H1 (cell line): Measurements from ENCODE around the gene IGSF11. TPM values are rescaled to one million over a fixed set of nuclear protein-coding genes. Genes with fewer than 3 reads are reported as not detected.

Experiments used
- CTCF ChIA-PET: fragments of 300-600 bp; sonication (Branson Sonifier 250); formaldehyde crosslinking; loops from one replicate; lab custom pipeline; 2021; ENCODE audit not compliant: partially characterized antibody; lab: Charles Lee
- POLR2A ChIA-PET: fragments of 300-600 bp; sonication (Branson Sonifier 250); formaldehyde crosslinking; loops from one replicate; lab custom pipeline; 2021; ENCODE audit warnings: inconsistent platforms; ENCODE audit not compliant: partially characterized antibody; lab: Charles Lee
- DNase-seq, 2 experiments: peaks; one replicate each; pipeline versions ENCODE4 v3.0.0 to v3.0.0-alpha.2; 2010 to 2022; ENCODE audit warnings: low spot score in 2 of 2, low read depth in 1 of 2, mixed read lengths in 1 of 2
- FAIRE-seq: peaks from 2 replicates; lab custom pipeline; 2011; peaks lifted over from hg19 to GRCh38; lab: Jason Lieb, UNC
- H2AFZ ChIP-seq: 2 replicates; pipeline ENCODE4 v1.8.1; 2012; ENCODE audit warnings: low read length, inconsistent platforms
- H2AK5ac ChIP-seq: 2 replicates; pipeline ENCODE4 v1.6.1; 2013; ENCODE audit warnings: low read depth, low read length
- H2BK120ac ChIP-seq: replicated peaks from 2 replicates; pipeline ENCODE3; 2013; ENCODE audit warnings: low read depth, low read length, inconsistent platforms
- H2BK12ac ChIP-seq: 2 replicates; pipeline ENCODE4 v1.6.1; 2013; ENCODE audit warnings: low read depth, low read length
- H2BK15ac ChIP-seq: 2 replicates; pipeline ENCODE4 v1.6.1; 2013; ENCODE audit warnings: low read length
- H2BK20ac ChIP-seq: 2 replicates; pipeline ENCODE4 v1.6.1; 2013; ENCODE audit warnings: low read length
- H2BK5ac ChIP-seq: 2 replicates; pipeline ENCODE4 v1.6.1; 2013; ENCODE audit warnings: low read depth, low read length
- H3K14ac ChIP-seq: 2 replicates; pipeline ENCODE4 v1.6.1; 2013; ENCODE audit warnings: inconsistent platforms; ENCODE audit not compliant: insufficient read length
- H3K18ac ChIP-seq: 2 replicates; pipeline ENCODE4 v1.6.1; 2013; ENCODE audit warnings: low read length; ENCODE audit errors: extremely low read depth
- H3K23ac ChIP-seq: 2 replicates; pipeline ENCODE4 v1.6.1; 2013; ENCODE audit warnings: inconsistent platforms; ENCODE audit not compliant: insufficient read length
- H3K23me2 ChIP-seq: 2 replicates; pipeline ENCODE4 v1.6.1; 2013; ENCODE audit warnings: low read depth, low read length
- H3K27ac ChIP-seq: 2 replicates; pipeline ENCODE4 v1.6.1; 2011; ENCODE audit warnings: low read depth, low read length, inconsistent platforms
- H3K27me3 ChIP-seq, 4 experiments: replicated peaks in 1 of 4; 1 replicate in 1 of 4; 2 replicates in 3 of 4; pipeline versions ENCODE4 v1.6.1 to v1.8.1; 2011 to 2013; ENCODE audit warnings: low read length in 3 of 4, mild to moderate bottlenecking in 3 of 4, inconsistent platforms in 2 of 4, mixed read lengths in 2 of 4, moderate library complexity in 1 of 4; ENCODE audit not compliant: control insufficient read depth in 3 of 4, insufficient read depth in 3 of 4; ENCODE audit errors: extremely low read depth in 1 of 4
- H3K36me3 ChIP-seq, 4 experiments: 2 replicates each; pipeline versions ENCODE4 v1.6.1 to v1.8.1; 2011 to 2013; ENCODE audit warnings: mild to moderate bottlenecking in 4 of 4, low read length in 3 of 4, moderate library complexity in 2 of 4, control low read depth in 1 of 4, inconsistent platforms in 1 of 4; ENCODE audit not compliant: insufficient read depth in 4 of 4, control insufficient read depth in 2 of 4
- H3K4ac ChIP-seq: replicated peaks from 2 replicates; pipeline ENCODE3; 2013; ENCODE audit warnings: low read length, low read depth, mixed read lengths, inconsistent platforms; ENCODE audit not compliant: insufficient read length
- H3K4me1 ChIP-seq, 4 experiments: replicated peaks in 1 of 4; 1 replicate in 1 of 4; 2 replicates in 3 of 4; pipeline versions ENCODE4 v1.6.1 to v1.8.1; 2011 to 2013; ENCODE audit warnings: low read length in 3 of 4, inconsistent platforms in 2 of 4, mixed read lengths in 1 of 4; ENCODE audit not compliant: insufficient read depth in 4 of 4, control insufficient read depth in 3 of 4
- H3K4me2 ChIP-seq, 2 experiments: 2 replicates each; pipeline versions ENCODE4 v1.6.1 to v1.8.1; 2011 to 2013; ENCODE audit warnings: low read depth in 2 of 2, low read length in 2 of 2, control low read depth in 1 of 2, inconsistent platforms in 1 of 2, mild to moderate bottlenecking in 1 of 2; ENCODE audit not compliant: insufficient read depth in 1 of 2
- H3K4me3 ChIP-seq, 4 experiments: fragments of 200-600, 300-600 bp in 1 of 4; sonication (generic), shearing (Covaris generic), sonication (Bioruptor Twin) in 1 of 4; 2 replicates each; pipeline versions ENCODE4 v1.5.1 to v1.8.1; 2011 to 2016; ENCODE audit warnings: low read length in 4 of 4, low read depth in 3 of 4, control low read depth in 2 of 4, inconsistent platforms in 2 of 4, mild to moderate bottlenecking in 2 of 4, mixed read lengths in 1 of 4, moderate library complexity in 1 of 4; ENCODE audit not compliant: insufficient read depth in 2 of 4; ENCODE audit errors: extremely low read depth in 1 of 4
- H3K56ac ChIP-seq: replicated peaks from 2 replicates; pipeline ENCODE3; 2013; ENCODE audit warnings: low read depth, mild to moderate bottlenecking, mixed read lengths, low read length, inconsistent platforms; ENCODE audit not compliant: insufficient read length
- H3K79me1 ChIP-seq: 2 replicates; pipeline ENCODE4 v1.6.1; 2013; ENCODE audit warnings: low read depth, low read length, control low read depth
- H3K79me2 ChIP-seq, 2 experiments: 2 replicates each; pipeline versions ENCODE4 v1.6.1 to v1.8.1; 2012 to 2013; ENCODE audit warnings: low read length in 2 of 2, mild to moderate bottlenecking in 2 of 2, inconsistent platforms in 1 of 2; ENCODE audit not compliant: insufficient read depth in 2 of 2, control insufficient read depth in 1 of 2
- H3K9ac ChIP-seq, 4 experiments: replicated peaks in 1 of 4; 1 replicate in 1 of 4; 2 replicates in 3 of 4; pipeline versions ENCODE4 v1.6.1 to v1.8.1; 2011 to 2013; ENCODE audit warnings: low read depth in 3 of 4, low read length in 3 of 4, control low read depth in 2 of 4, mild to moderate bottlenecking in 2 of 4, moderate library complexity in 2 of 4, inconsistent platforms in 1 of 4; ENCODE audit errors: extremely low read depth in 1 of 4
- H3K9me3 ChIP-seq, 2 experiments: 2 replicates each; pipeline versions ENCODE4 v1.6.1 to v1.8.1; 2012 to 2013; ENCODE audit warnings: mild to moderate bottlenecking in 2 of 2, moderate library complexity in 2 of 2, control low read depth in 1 of 2, inconsistent platforms in 1 of 2, low read depth in 1 of 2, low read length in 1 of 2, mixed read lengths in 1 of 2; ENCODE audit not compliant: insufficient read depth in 2 of 2
- H4K20me1 ChIP-seq, 2 experiments: replicated peaks in 1 of 2; 2 replicates each; pipeline versions ENCODE3 to v1.8.1; 2011 to 2013; ENCODE audit warnings: inconsistent platforms in 2 of 2, low read length in 2 of 2, mild to moderate bottlenecking in 1 of 2; ENCODE audit not compliant: insufficient read depth in 2 of 2, control insufficient read depth in 1 of 2
- H4K5ac ChIP-seq: 2 replicates; pipeline ENCODE4 v1.6.1; 2013; ENCODE audit warnings: low read length, low read depth, mixed read lengths, inconsistent platforms; ENCODE audit not compliant: insufficient read length
- H4K8ac ChIP-seq: 2 replicates; pipeline ENCODE4 v1.8.0; 2013; ENCODE audit warnings: mild to moderate bottlenecking, moderate library complexity, low read length, inconsistent platforms; ENCODE audit not compliant: insufficient read depth; ENCODE audit errors: extremely low read depth
- H4K91ac ChIP-seq: replicated peaks from 2 replicates; pipeline ENCODE3; 2013; ENCODE audit warnings: low read length, mixed read lengths, inconsistent platforms; ENCODE audit not compliant: insufficient read length
- CBX8 ChIP-seq: fragments of 300-800, 300-1000 bp; sonication (generic); IDR thresholded peaks from 2 replicates; pipeline ENCODE4 v1.7.1; 2016; ENCODE audit warnings: low read depth, low read length, borderline replicate concordance
- CHD2 ChIP-seq: IDR thresholded peaks from 2 replicates; pipeline ENCODE4 v1.6.1; 2012; ENCODE audit warnings: low read length, improper control_type of control experiment
- CTBP2 ChIP-seq: IDR thresholded peaks from 2 replicates; pipeline ENCODE4 v1.7.0; 2011; ENCODE audit warnings: borderline replicate concordance, mild to moderate bottlenecking, moderate library complexity, mixed read lengths, low read length; ENCODE audit not compliant: insufficient read depth, insufficient read length
- EP300 ChIP-seq, 2 experiments: IDR thresholded peaks; 1 replicate in 1 of 2; 2 replicates in 1 of 2; pipeline ENCODE4 v1.6.1; 2011 to 2012; ENCODE audit warnings: low read depth in 2 of 2, low read length in 2 of 2, mild to moderate bottlenecking in 2 of 2, borderline replicate concordance in 1 of 2, inconsistent platforms in 1 of 2, moderate library complexity in 1 of 2
- GTF2F1 ChIP-seq: IDR thresholded peaks from 2 replicates; pipeline ENCODE4 v1.6.1; 2012; ENCODE audit warnings: low read depth, low read length, improper control_type of control experiment, borderline replicate concordance
- HDAC2 ChIP-seq, 2 experiments: fragments of 300-600 bp in 1 of 2; sonication (generic) in 1 of 2; IDR thresholded peaks; 2 replicates each; pipeline ENCODE4 v1.6.1; 2011 to 2012; ENCODE audit warnings: low read depth in 2 of 2, low read length in 2 of 2, mild to moderate bottlenecking in 2 of 2, moderate library complexity in 2 of 2, borderline replicate concordance in 1 of 2, inconsistent platforms in 1 of 2
- PHF8 ChIP-seq: fragments of 200-600 bp; sonication (generic); conservative IDR thresholded peaks from 2 replicates; pipeline ENCODE4 v1.7.1; 2012; ENCODE audit warnings: low read depth, mild to moderate bottlenecking, inconsistent platforms, low read length, moderate library complexity
- SP2 ChIP-seq: IDR thresholded peaks from 2 replicates; pipeline ENCODE4 v1.6.1; 2012; ENCODE audit warnings: mild to moderate bottlenecking, low read length, inconsistent platforms
- SUZ12 ChIP-seq: fragments of 200-600 bp; sonication (generic); IDR thresholded peaks from 2 replicates; pipeline ENCODE4 v1.6.1; 2012; ENCODE audit warnings: mild to moderate bottlenecking, inconsistent platforms, low read length, moderate library complexity, mixed read lengths
- TCF12 ChIP-seq: IDR thresholded peaks from 2 replicates; pipeline ENCODE4 v1.6.1; 2011; ENCODE audit warnings: low read depth, mild to moderate bottlenecking, low read length
- WGBS, 2 experiments: shearing (Covaris generic) in 1 of 2; methylation state at CpG; one replicate each; pipeline versions ENCODE4 v1.1.6 to v1.1.7; 2013 to 2015; ENCODE audit warnings: low lambda C conversion rate in 2 of 2, mixed read lengths in 2 of 2, inconsistent platforms in 1 of 2, low coverage in 1 of 2, missing lambda C conversion rate in 1 of 2; ENCODE audit not compliant: insufficient replicate concordance in 2 of 2, insufficient coverage in 1 of 2, insufficient read length in 1 of 2; ENCODE audit errors: extremely low coverage in 1 of 2, missing lambda C conversion rate in 1 of 2; 5-methylcytosine and 5-hydroxymethylcytosine counted together
- polyA plus RNA-seq, 7 experiments: library from polyadenylated mRNA; depleted of rRNA in 3 of 7; stranded (reverse) in 5 of 7; unstranded in 2 of 7; fragments of >200 nt in 5 of 7; fragments of 200-250 nt in 2 of 7; gene quantifications; 1 replicate in 5 of 7; 2 replicates in 1 of 7; 4 replicates in 1 of 7; pipeline versions ENCODE4 v1.2.1 to v1.2.3, GENCODE V29; 2011 to 2013; ENCODE audit warnings: missing spikeins in 2 of 7, mixed read lengths in 2 of 7
- total RNA-seq: library from RNA; stranded (reverse); fragmentation: NEBNext Ultra II Directional; extraction: Animal tissue kit (Norgen Biotek cat#: 25700); gene quantifications from 2 replicates; pipeline ENCODE4 v1.2.1, GENCODE V29; 2021

The IGSF11 gene
- total and polyA plus RNA-seq, 2 of the 8 experiments (the other 6 are each of a cell fraction or from before 2014, with no cell fraction given), result 1.1 to 4.1 TPM

DNA sequence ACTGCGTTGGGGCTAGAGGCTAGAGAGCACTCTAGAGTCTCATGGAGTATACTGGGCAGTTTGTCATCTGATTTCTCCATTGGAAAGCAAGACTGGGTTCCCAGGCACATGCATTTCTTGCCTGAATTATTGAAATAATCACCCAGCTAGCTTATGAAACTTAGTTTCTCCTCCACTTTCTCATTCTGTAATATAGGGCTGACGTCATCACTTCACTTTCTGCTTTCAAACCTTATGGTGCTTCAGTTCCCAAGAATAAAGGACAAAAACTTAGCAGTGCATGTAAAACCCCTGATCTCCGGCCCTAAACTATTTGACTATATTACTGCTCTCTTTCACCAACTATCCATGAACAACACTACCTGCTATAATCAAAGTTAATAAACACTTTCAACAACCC lies 147.9 kb downstream of the IGSF11 start:
- no peak overlapping the region for H3K14ac ChIP-seq
- no peaks in the 10 kb centered on the region for H3K23me2 ChIP-seq
- H2BK15ac ChIP-seq, result no peak overlapping the region
- H3K79me2 ChIP-seq, result no peaks in the 10 kb centered on the region
- no peak overlapping the region for H2BK12ac ChIP-seq
- no peak overlapping the region for H3K18ac ChIP-seq
- H3K9ac ChIP-seq, result no peak overlapping the region
- no peak overlapping the region for H3K4me3 ChIP-seq
- no peak overlapping the region for H3K23ac ChIP-seq
- 0 out of 7 replicates have a peak, but pooled peaks cover 0 to 3% (median 0%) of the 10 kb centered on the region in 4 experiments for H3K4me1 ChIP-seq
- POLR2A ChIA-PET, result no interaction called here
- H4K91ac ChIP-seq, result no peak overlapping the region
- no peak overlapping the region for H3K4ac ChIP-seq
- 92% methylated on average over 3 of the region's 3 CpGs; no CpG with 5 or more reads in 1 of the 2 experiments for WGBS, 2 experiments
- H2AK5ac ChIP-seq, result no peak overlapping the region
- no peak overlapping the region for H4K5ac ChIP-seq
- H3K4me2 ChIP-seq, result no peak overlapping the region
- H4K20me1 ChIP-seq, result no peaks in the 10 kb centered on the region
- no peaks in the 10 kb centered on the region for H3K36me3 ChIP-seq
- no peak overlapping the region for H2BK5ac ChIP-seq
- no peaks in the 10 kb centered on the region for H3K79me1 ChIP-seq
- no peaks in the 10 kb centered on the region for H3K9me3 ChIP-seq
- TF ChIP-seq CBX8, result no peak
- TF ChIP-seq PHF8, result no peak
- no peak for TF ChIP-seq SUZ12
- no peak for TF ChIP-seq CTBP2
- no peak for TF ChIP-seq TCF12
- TF ChIP-seq SP2, result no peak
- TF ChIP-seq HDAC2 (IDR thresholded peaks at IDR 0.05; ENCODE audit: borderline replicate concordance in 1 of 2, low read depth in 2 of 2, low read length in 2 of 2), result no peak
- no peak for TF ChIP-seq EP300 (IDR thresholded peaks at IDR 0.05; ENCODE audit: borderline replicate concordance in 1 of 2, low read depth in 2 of 2, low read length in 2 of 2)
- TF ChIP-seq CHD2, result no peak
- no peak for TF ChIP-seq GTF2F1
- no peak overlapping the region for H3K56ac ChIP-seq
- no peak for DNase-seq
- no peak for FAIRE-seq
- no peak overlapping the region for H2BK120ac ChIP-seq
- no peak overlapping the region for H2AFZ ChIP-seq
- H3K27me3 ChIP-seq, result no peaks in the 10 kb centered on the region
- no peak overlapping the region for H4K8ac ChIP-seq
- CTCF ChIA-PET, result interaction anchor here (0.7 to 13.2 kb wide), 5 partner anchors 12 to 205 kb away, joined by 3 to 619 read pairs (median 37); partner anchors contain the start of gene IGSF11
- H3K27ac ChIP-seq, result no peak overlapping the region
- H2BK20ac ChIP-seq, result no peak overlapping the region
